Activated T-cell treated with anti-CD3 and anti-CD28 coated beads, Interleukin-2, amount 50 U/mL, for 24 hours (primary cell): ENCODE results near the gene ZNF766.

Experiments
- DNase-seq: peaks from one replicate; pipeline ENCODE4 v3.0.0-alpha.2; 2020
- H3K27ac Mint-ChIP-seq: 2 replicates; pipeline ENCODE4 v1.8.0; 2020; ENCODE audit warnings: mild to moderate bottlenecking, mixed read lengths
- H3K27me3 Mint-ChIP-seq: 2 replicates; pipeline ENCODE4 v1.8.0; 2020; ENCODE audit warnings: mixed read lengths
- H3K36me3 Mint-ChIP-seq: 2 replicates; pipeline ENCODE4 v1.8.0; 2020; ENCODE audit warnings: low read depth, mixed read lengths
- H3K4me1 Mint-ChIP-seq: 2 replicates; pipeline ENCODE4 v1.8.0; 2020; ENCODE audit warnings: low read depth, mixed read lengths
- H3K4me3 Mint-ChIP-seq: 2 replicates; pipeline ENCODE4 v1.8.0; 2020; ENCODE audit warnings: mild to moderate bottlenecking, moderate library complexity, mixed read lengths
- H3K9me3 Mint-ChIP-seq: 2 replicates; pipeline ENCODE4 v1.8.0; 2020; ENCODE audit warnings: mixed read lengths

ZNF766 gene

GRCh38 chr19:52269338-52270261 lies at the start of gene ZNF766:
ZNF766 (plus strand) TSS chr19:52269587; CDS start chr19:52269614, 27 bp downstream.
- Mint-ChIP-seq H3K27ac (peak within 1 kb of the TSS; percentile 95), H3K36me3 (peaks cover 52% of the 10 kb centered on the region), H3K4me1 (peaks cover 38% of the 10 kb centered on the region), H3K27me3 (no peaks in the 10 kb centered on the region), H3K9me3 (peaks cover 20% of the 10 kb centered on the region), H3K4me3 (peak within 1 kb of the TSS; percentile 91)
- peak; percentile 99 for DNase-seq

GRCh38 chr19:52219611-52220010 lies 49.8 kb upstream of the ZNF766 start:
- Mint-ChIP-seq H3K4me3 (no peak overlapping the region), H3K27ac (peak overlapping the region; percentile 57), H3K4me1 (no peaks in the 10 kb centered on the region), H3K9me3 (no peaks in the 10 kb centered on the region), H3K27me3 (no peaks in the 10 kb centered on the region), H3K36me3 (peaks cover 99% of the 10 kb centered on the region)
- DNase-seq = no peak

GRCh38 chr19:52221031-52221430 lies 48.4 kb upstream of the ZNF766 start:
- Mint-ChIP-seq H3K9me3 (no peaks in the 10 kb centered on the region), H3K27me3 (no peaks in the 10 kb centered on the region), H3K36me3 (peaks cover 98% of the 10 kb centered on the region), H3K27ac (peak overlapping the region; percentile 41), H3K4me3 (no peak overlapping the region), H3K4me1 (peaks cover 6% of the 10 kb centered on the region)
- no peak for DNase-seq

- DNase-seq = no peak
- H3K9me3 Mint-ChIP-seq = no peaks in the 10 kb centered on the region
- H3K27ac Mint-ChIP-seq = peak overlapping the region; percentile 33
- peaks cover 15% of the 10 kb centered on the region for H3K4me1 Mint-ChIP-seq
- no peak overlapping the region for H3K4me3 Mint-ChIP-seq
- H3K27me3 Mint-ChIP-seq = no peaks in the 10 kb centered on the region
- peaks cover 98% of the 10 kb centered on the region for H3K36me3 Mint-ChIP-seq
Observed at GRCh38 chr19:52221831-52222375, 47.5 kb upstream of the ZNF766 start.

- H3K9me3 Mint-ChIP-seq = no peaks in the 10 kb centered on the region
- DNase-seq = no peak
- peaks cover 99% of the 10 kb centered on the region for H3K36me3 Mint-ChIP-seq
- peak overlapping the region; percentile 74 for H3K27ac Mint-ChIP-seq
- no peak overlapping the region for H3K4me3 Mint-ChIP-seq
- H3K4me1 Mint-ChIP-seq = peaks cover 21% of the 10 kb centered on the region
- no peaks in the 10 kb centered on the region for H3K27me3 Mint-ChIP-seq
Observed at GRCh38 chr19:52224211-52224610, 45.2 kb upstream of the ZNF766 start.

- H3K27ac Mint-ChIP-seq = peak overlapping the region; percentile 89
- H3K4me3 Mint-ChIP-seq = no peak overlapping the region
- H3K9me3 Mint-ChIP-seq = no peaks in the 10 kb centered on the region
- no peak for DNase-seq
- no peaks in the 10 kb centered on the region for H3K27me3 Mint-ChIP-seq
- H3K4me1 Mint-ChIP-seq = peaks cover 32% of the 10 kb centered on the region
- H3K36me3 Mint-ChIP-seq = peaks cover 96% of the 10 kb centered on the region
Observed at GRCh38 chr19:52226652-52227051, 42.7 kb upstream of the ZNF766 start.

GRCh38 chr19:52227196-52227940 lies 42.0 kb upstream of the ZNF766 start:
- no peak for DNase-seq
- H3K4me3 Mint-ChIP-seq = no peak overlapping the region
- peaks cover 32% of the 10 kb centered on the region for H3K4me1 Mint-ChIP-seq
- H3K9me3 Mint-ChIP-seq = peaks cover 2% of the 10 kb centered on the region
- no peaks in the 10 kb centered on the region for H3K27me3 Mint-ChIP-seq
- peak overlapping the region; percentile 89 for H3K27ac Mint-ChIP-seq
- peaks cover 89% of the 10 kb centered on the region for H3K36me3 Mint-ChIP-seq

- Mint-ChIP-seq H3K9me3 (peaks cover 2% of the 10 kb centered on the region), H3K4me3 (no peak overlapping the region), H3K4me1 (peaks cover 32% of the 10 kb centered on the region), H3K36me3 (peaks cover 82% of the 10 kb centered on the region), H3K27ac (no peak overlapping the region), H3K27me3 (no peaks in the 10 kb centered on the region)
- no peak for DNase-seq
Observed at GRCh38 chr19:52227980-52228379, 41.4 kb upstream of the ZNF766 start.

- Mint-ChIP-seq H3K27ac (no peak overlapping the region), H3K4me1 (peaks cover 32% of the 10 kb centered on the region), H3K27me3 (no peaks in the 10 kb centered on the region), H3K4me3 (no peak overlapping the region), H3K36me3 (peaks cover 67% of the 10 kb centered on the region), H3K9me3 (peaks cover 2% of the 10 kb centered on the region)
- no peak for DNase-seq
Observed at GRCh38 chr19:52229524-52229923, 39.9 kb upstream of the ZNF766 start.

- H3K4me1 Mint-ChIP-seq = peaks cover 29% of the 10 kb centered on the region
- no peak for DNase-seq
- H3K27me3 Mint-ChIP-seq = no peaks in the 10 kb centered on the region
- peaks cover 56% of the 10 kb centered on the region for H3K36me3 Mint-ChIP-seq
- no peak overlapping the region for H3K4me3 Mint-ChIP-seq
- peak overlapping the region; percentile 74 for H3K27ac Mint-ChIP-seq
- H3K9me3 Mint-ChIP-seq = peaks cover 2% of the 10 kb centered on the region
Observed at GRCh38 chr19:52230685-52231084, 38.7 kb upstream of the ZNF766 start.

GRCh38 chr19:52231154-52231910 lies 38.1 kb upstream of the ZNF766 start:
- H3K9me3 Mint-ChIP-seq = peaks cover 2% of the 10 kb centered on the region
- peaks cover 50% of the 10 kb centered on the region for H3K36me3 Mint-ChIP-seq
- H3K4me3 Mint-ChIP-seq = no peak overlapping the region
- no peak for DNase-seq
- H3K4me1 Mint-ChIP-seq = peaks cover 23% of the 10 kb centered on the region
- peak overlapping the region; percentile 74 for H3K27ac Mint-ChIP-seq
- no peaks in the 10 kb centered on the region for H3K27me3 Mint-ChIP-seq

- H3K4me3 Mint-ChIP-seq = no peak overlapping the region
- no peak overlapping the region for H3K27ac Mint-ChIP-seq
Observed at GRCh38 chr19:52234406-52234805, 35.0 kb upstream of the ZNF766 start.

GRCh38 chr19:52237197-52237596 lies 32.2 kb upstream of the ZNF766 start:
- no peaks in the 10 kb centered on the region for H3K27me3 Mint-ChIP-seq
- DNase-seq = no peak
- no peak overlapping the region for H3K4me3 Mint-ChIP-seq
- H3K36me3 Mint-ChIP-seq = no peaks in the 10 kb centered on the region
- no peak overlapping the region for H3K27ac Mint-ChIP-seq
- H3K4me1 Mint-ChIP-seq = no peaks in the 10 kb centered on the region
- H3K9me3 Mint-ChIP-seq = no peaks in the 10 kb centered on the region

More at GRCh38 chr19:52234406-52234805, 35.0 kb upstream of the ZNF766 start:
- no peaks in the 10 kb centered on the region for H3K27me3 Mint-ChIP-seq
- H3K9me3 Mint-ChIP-seq = peaks cover 2% of the 10 kb centered on the region
- H3K36me3 Mint-ChIP-seq = peaks cover 20% of the 10 kb centered on the region
- no peak for DNase-seq
- peaks cover 11% of the 10 kb centered on the region for H3K4me1 Mint-ChIP-seq

GRCh38 chr19:52237771-52238400 lies 31.5 kb upstream of the ZNF766 start:
- no peaks in the 10 kb centered on the region for H3K4me1 Mint-ChIP-seq
- H3K36me3 Mint-ChIP-seq = no peaks in the 10 kb centered on the region
- H3K27ac Mint-ChIP-seq = no peak overlapping the region
- DNase-seq = peak; percentile 64
- no peaks in the 10 kb centered on the region for H3K9me3 Mint-ChIP-seq
- no peaks in the 10 kb centered on the region for H3K27me3 Mint-ChIP-seq
- no peak overlapping the region for H3K4me3 Mint-ChIP-seq
